ENCODE data around the gene ABCA2.

ABCA2 gene

DNA sequence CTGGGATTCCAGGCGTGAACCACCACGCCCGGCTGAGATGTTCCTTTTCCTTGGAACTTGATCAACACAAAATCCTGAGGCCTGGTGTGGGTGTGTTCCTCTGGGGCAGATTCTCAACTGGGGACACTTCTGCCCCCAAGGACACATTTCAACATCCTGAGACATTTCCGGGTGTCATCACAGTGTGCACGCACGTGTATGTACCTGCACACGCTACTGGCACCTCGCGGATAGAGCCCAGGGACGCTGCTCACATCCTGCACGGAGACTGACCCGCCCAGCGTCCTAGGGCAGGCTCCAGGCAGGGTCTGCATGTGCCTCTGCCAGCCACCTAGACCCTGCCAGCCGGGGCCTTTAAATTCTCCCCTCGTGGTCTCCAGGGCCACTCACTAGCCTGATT, 34.3 kb upstream of the ABCA2 start:
- Histone ChIP-seq H3K9me3 (ENCODE audit: control insufficient read depth, low read length) (no peaks in the 10 kb centered on the region), H3K36me3 (ENCODE audit: control insufficient read depth, insufficient read depth, low read length) (no peaks in the 10 kb centered on the region), H3K27ac (ENCODE audit: low read depth, low read length, severe bottlenecking) (no peak overlapping the region), H3K4me1 (ENCODE audit: control insufficient read depth, insufficient read depth, low read length, poor library complexity, severe bottlenecking) (no peaks in the 10 kb centered on the region), H3K4me3 (ENCODE audit: extremely low read depth, insufficient read depth, low read length, poor library complexity, severe bottlenecking) (no peak overlapping the region)
- WGBS, 2 experiments (ENCODE audit: insufficient coverage in 2 of 2), result 89 to 91% methylated on average over 13 to 15 of the region's 15 CpGs

DNA sequence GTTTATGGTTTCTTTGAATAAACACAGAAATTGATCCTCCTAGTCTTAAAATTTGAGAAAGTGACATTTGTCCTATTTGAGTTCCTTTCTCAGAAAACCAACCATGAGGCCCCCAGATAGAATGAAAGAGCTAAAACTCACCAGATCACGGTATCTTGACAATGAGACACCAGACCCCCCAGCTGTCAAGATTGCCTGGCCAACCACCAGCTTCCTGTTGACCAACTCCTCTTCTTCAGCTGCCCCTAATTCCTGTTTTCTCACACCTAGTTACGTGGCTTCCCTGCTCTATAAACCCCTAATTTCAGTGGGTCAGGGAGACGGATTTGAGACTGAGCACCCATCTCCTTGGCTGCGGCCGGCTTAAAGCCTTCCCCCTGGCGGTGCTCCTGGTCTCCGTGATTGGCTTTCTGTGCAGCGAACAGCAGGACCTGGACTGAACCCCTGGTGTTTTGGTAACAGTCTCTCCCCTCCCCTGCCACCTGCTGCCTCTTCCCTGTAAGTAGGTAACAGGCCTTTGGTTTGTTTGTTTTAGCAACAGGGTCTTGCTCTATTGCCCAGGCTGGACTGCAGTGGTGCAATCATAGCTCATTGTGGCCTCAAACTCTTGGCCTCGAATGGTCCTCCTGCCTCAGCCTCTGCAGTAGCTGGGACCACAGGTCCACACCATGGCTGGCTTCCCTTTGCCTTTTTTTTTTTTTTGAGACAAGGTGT, 30.6 kb upstream of the ABCA2 start:
- H3K4me1 ChIP-seq (ENCODE audit: control insufficient read depth, insufficient read depth, low read length, poor library complexity, severe bottlenecking), result peaks cover 1% of the 10 kb centered on the region
- WGBS, 2 experiments (ENCODE audit: insufficient coverage in 2 of 2), result 83 to 89% methylated on average over 7 to 8 of the region's 9 CpGs
- H3K4me3 ChIP-seq (ENCODE audit: extremely low read depth, insufficient read depth, low read length, poor library complexity, severe bottlenecking), result no peak overlapping the region
- no peaks in the 10 kb centered on the region for H3K9me3 ChIP-seq (ENCODE audit: control insufficient read depth, low read length)
- H3K27ac ChIP-seq (ENCODE audit: low read depth, low read length, severe bottlenecking), result no peak overlapping the region
- no peaks in the 10 kb centered on the region for H3K36me3 ChIP-seq (ENCODE audit: control insufficient read depth, insufficient read depth, low read length)

DNA sequence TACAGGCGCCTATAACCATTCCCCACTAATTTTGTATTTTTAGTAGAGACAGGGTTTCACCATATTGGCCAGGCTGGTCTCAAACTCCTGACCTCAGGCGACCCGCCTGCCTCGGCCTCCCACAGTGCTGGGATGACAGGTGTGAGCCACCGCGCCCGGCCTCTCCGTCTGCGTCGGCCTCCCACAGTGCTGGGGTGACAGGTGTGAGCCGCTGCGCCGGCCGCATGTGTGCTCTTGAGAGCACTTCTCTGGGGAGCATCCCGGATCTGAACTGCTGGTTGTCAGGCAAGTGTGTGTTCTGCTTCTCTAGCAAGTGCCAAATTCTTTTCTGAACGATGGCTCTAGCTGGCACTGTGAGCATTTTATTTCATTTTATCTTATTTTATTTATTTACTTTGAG, 29.5 kb upstream of the ABCA2 start:
- H3K9me3 ChIP-seq (ENCODE audit: control insufficient read depth, low read length), result no peaks in the 10 kb centered on the region
- 85 to 89% methylated on average over 12 to 13 of the region's 16 CpGs for WGBS, 2 experiments (ENCODE audit: insufficient coverage in 2 of 2)
- peaks cover 2% of the 10 kb centered on the region for H3K4me1 ChIP-seq (ENCODE audit: control insufficient read depth, insufficient read depth, low read length, poor library complexity, severe bottlenecking)
- H3K4me3 ChIP-seq (ENCODE audit: extremely low read depth, insufficient read depth, low read length, poor library complexity, severe bottlenecking), result no peak overlapping the region
- H3K27ac ChIP-seq (ENCODE audit: low read depth, low read length, severe bottlenecking), result no peak overlapping the region
- no peaks in the 10 kb centered on the region for H3K36me3 ChIP-seq (ENCODE audit: control insufficient read depth, insufficient read depth, low read length)

DNA sequence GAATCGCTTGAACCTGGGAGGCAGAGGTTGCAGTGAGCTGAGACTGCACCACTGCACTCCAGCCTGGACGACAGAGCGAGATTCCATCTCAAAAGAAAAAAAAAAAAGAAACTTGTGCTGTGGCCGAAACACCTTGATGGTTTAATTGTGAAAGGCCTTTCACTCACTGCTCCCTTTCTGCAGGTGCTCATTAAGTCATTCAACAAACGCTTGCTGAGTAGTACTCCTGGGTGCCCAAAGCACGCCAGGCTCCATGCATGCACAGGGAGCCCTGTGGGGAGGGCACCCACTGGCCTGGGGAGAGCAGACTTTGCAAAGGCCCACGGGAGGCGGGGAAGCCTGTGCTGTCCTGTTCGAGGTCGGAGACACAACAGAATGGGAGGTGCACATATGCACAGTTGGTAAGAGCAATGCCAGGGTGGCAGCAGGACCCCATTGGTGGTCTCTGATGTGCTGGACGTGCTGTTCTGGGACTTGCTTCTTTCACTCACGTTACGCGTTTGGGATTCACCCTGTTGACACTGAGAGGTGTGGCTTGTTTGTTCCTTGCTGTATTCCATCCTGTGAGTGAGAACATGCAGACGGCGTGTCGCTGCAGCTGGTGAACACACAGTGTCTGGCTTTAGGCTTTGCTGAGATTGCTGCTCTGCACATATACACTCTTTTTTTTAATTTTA, 28.8 kb upstream of the ABCA2 start:
- H3K9me3 ChIP-seq (ENCODE audit: control insufficient read depth, low read length), result no peaks in the 10 kb centered on the region
- 88 to 90% methylated on average over 12 to 15 of the region's 17 CpGs for WGBS, 2 experiments (ENCODE audit: insufficient coverage in 2 of 2)
- no peaks in the 10 kb centered on the region for H3K36me3 ChIP-seq (ENCODE audit: control insufficient read depth, insufficient read depth, low read length)
- H3K4me1 ChIP-seq (ENCODE audit: control insufficient read depth, insufficient read depth, low read length, poor library complexity, severe bottlenecking), result peaks cover 2% of the 10 kb centered on the region
- no peak overlapping the region for H3K4me3 ChIP-seq (ENCODE audit: extremely low read depth, insufficient read depth, low read length, poor library complexity, severe bottlenecking)
- H3K27ac ChIP-seq (ENCODE audit: low read depth, low read length, severe bottlenecking), result no peak overlapping the region

DNA sequence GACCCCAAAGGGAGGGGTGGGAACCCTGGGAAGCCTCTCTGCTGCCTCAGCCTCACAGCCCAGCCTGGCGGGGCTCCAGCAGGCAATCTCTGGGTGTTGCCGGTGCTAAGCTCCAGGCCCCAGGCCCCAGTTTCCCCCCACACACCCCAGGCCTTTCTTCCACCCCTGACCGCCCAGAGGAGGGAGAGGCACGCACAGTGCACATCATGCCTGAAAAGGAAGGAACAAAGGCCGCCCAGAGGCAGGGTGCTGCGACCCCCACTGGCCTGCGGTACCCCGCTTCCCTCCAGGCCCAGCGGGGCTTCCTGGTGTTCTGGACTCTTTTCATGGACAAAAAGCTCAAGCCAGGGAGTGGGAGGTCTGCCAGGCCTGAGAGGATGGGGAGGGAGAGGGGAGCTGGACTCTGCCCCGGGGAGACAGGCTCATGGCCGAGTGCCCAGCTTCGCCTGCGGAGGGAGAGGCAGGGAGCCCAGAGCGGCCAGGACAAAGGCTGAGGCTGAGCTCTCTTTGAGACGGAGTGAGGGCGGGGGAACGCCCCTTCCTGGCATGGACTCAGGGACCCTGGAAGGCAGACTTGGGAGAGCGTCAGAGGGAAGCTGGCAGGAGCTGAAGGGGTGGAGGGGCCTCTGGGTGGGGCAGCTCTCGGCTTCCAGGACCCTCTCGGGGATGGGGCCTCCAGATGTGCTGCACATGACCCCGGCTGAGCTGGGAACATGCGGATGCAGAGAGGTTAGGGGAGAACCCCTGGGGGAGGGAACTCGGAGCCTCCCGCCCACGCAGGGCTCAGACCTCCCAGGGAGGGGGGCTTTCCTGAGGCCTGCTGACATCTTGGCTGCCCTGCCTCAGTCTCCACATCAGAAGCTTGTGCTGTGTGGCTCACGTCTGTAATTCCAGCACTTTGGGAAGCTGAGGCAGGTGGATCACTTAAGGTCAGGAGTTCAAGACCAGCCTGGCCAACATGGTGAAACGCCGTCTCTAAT, 27.6 kb upstream of the ABCA2 start:
- WGBS, 2 experiments (ENCODE audit: insufficient coverage in 2 of 2), result 78 to 83% methylated on average over 16 to 27 of the region's 28 CpGs
- Histone ChIP-seq H3K36me3 (ENCODE audit: control insufficient read depth, insufficient read depth, low read length) (no peaks in the 10 kb centered on the region), H3K27ac (ENCODE audit: low read depth, low read length, severe bottlenecking) (no peak overlapping the region), H3K4me1 (ENCODE audit: control insufficient read depth, insufficient read depth, low read length, poor library complexity, severe bottlenecking) (peaks cover 2% of the 10 kb centered on the region), H3K9me3 (ENCODE audit: control insufficient read depth, low read length) (no peaks in the 10 kb centered on the region), H3K4me3 (ENCODE audit: extremely low read depth, insufficient read depth, low read length, poor library complexity, severe bottlenecking) (no peak overlapping the region)

DNA sequence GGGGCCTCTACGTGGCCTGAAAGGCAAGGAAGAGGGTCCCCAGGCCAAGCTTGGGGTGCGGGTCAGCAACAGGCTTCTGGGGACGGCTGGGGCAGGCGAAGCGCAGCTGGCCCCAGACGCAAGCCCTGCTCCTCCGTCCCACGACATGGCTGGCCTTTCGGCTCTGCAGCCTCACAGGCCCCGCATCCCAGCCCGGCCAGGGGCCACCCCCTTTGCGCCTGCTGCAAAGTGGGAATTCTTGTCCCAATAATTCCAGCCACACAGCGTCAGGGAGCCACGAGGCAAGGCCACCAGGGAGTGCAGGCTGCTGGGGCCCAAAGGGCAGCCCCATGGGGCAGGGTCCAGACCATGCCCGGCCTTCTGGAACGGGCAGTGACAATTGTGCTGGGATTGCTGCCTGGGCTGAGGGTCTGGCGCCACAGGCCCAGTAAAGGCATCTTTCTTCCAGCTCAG, 26.9 kb upstream of the ABCA2 start:
- 91 to 92% methylated on average over 16 to 17 of the region's 17 CpGs for WGBS, 2 experiments (ENCODE audit: insufficient coverage in 2 of 2)
- H3K4me3 ChIP-seq (ENCODE audit: extremely low read depth, insufficient read depth, low read length, poor library complexity, severe bottlenecking), result no peak overlapping the region
- no peaks in the 10 kb centered on the region for H3K9me3 ChIP-seq (ENCODE audit: control insufficient read depth, low read length)
- H3K27ac ChIP-seq (ENCODE audit: low read depth, low read length, severe bottlenecking), result no peak overlapping the region
- H3K36me3 ChIP-seq (ENCODE audit: control insufficient read depth, insufficient read depth, low read length), result no peaks in the 10 kb centered on the region
- peaks cover 2% of the 10 kb centered on the region for H3K4me1 ChIP-seq (ENCODE audit: control insufficient read depth, insufficient read depth, low read length, poor library complexity, severe bottlenecking)

DNA sequence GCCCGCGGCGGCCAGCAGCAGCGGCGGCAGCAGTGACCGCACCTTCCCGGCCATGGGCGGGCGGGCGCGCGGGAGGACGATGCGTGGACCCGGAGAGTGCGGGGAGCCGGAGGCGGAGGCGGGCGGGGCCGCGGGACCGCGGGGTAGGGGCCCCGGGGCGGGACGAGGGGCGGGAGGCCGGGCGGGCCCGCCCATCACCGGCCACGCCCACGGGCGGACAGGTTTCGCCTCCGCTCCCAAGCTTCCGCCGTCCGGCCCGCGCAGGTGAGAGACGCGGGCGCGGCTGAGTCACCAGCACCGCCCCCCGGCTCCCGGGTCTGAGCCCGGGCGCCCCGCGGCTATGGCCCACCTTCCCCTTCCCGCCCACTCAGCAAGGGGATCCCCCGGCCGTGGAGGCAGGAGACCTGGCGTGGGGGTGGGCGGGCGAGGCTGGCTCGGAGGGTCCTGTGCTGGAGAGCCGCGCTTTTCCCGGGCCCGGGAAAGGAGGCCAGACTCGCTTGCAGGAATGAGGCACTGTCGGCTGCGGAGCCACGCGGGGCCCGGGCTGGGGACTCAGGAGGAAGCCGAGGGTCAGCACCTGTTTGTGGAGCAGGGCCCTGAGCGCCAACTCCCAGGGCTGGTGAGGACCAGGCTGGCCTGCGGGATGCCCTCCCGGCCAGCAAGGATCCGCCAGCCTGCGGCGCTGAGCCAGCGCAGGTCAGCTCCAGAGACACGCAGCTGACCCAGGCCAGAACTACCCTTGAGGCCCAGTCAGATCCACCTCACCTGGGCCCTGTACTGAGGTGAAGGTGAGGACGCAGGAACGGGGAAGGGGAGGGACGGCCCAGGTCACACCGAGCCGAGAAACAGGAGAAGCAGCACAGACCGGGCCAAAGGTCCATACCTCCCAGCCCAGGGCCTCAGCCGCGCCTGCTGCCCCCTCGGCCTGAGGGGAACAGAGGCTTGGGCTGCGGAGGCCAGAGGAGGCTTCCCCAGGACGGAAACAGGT, 26.2 kb upstream of the ABCA2 start, which contains the start of gene ENTPD2:
Gene ENTPD2, minus strand, starts transcription at position 118 of the 988 bp plus-strand sequence. Its CDS starts 64 bp downstream, at position 54.
- Histone ChIP-seq H3K27ac (ENCODE audit: low read depth, low read length, severe bottlenecking) (no peak within 1 kb of the TSS), H3K36me3 (ENCODE audit: control insufficient read depth, insufficient read depth, low read length) (no peaks in the 10 kb centered on the region), H3K9me3 (ENCODE audit: control insufficient read depth, low read length) (no peaks in the 10 kb centered on the region), H3K4me3 (ENCODE audit: extremely low read depth, insufficient read depth, low read length, poor library complexity, severe bottlenecking) (no peak within 1 kb of the TSS), H3K4me1 (ENCODE audit: control insufficient read depth, insufficient read depth, low read length, poor library complexity, severe bottlenecking) (peaks cover 2% of the 10 kb centered on the region)
- WGBS, 2 experiments (ENCODE audit: insufficient coverage in 2 of 2), result 24% methylated on average over 68 to 75 of the region's 90 CpGs

DNA sequence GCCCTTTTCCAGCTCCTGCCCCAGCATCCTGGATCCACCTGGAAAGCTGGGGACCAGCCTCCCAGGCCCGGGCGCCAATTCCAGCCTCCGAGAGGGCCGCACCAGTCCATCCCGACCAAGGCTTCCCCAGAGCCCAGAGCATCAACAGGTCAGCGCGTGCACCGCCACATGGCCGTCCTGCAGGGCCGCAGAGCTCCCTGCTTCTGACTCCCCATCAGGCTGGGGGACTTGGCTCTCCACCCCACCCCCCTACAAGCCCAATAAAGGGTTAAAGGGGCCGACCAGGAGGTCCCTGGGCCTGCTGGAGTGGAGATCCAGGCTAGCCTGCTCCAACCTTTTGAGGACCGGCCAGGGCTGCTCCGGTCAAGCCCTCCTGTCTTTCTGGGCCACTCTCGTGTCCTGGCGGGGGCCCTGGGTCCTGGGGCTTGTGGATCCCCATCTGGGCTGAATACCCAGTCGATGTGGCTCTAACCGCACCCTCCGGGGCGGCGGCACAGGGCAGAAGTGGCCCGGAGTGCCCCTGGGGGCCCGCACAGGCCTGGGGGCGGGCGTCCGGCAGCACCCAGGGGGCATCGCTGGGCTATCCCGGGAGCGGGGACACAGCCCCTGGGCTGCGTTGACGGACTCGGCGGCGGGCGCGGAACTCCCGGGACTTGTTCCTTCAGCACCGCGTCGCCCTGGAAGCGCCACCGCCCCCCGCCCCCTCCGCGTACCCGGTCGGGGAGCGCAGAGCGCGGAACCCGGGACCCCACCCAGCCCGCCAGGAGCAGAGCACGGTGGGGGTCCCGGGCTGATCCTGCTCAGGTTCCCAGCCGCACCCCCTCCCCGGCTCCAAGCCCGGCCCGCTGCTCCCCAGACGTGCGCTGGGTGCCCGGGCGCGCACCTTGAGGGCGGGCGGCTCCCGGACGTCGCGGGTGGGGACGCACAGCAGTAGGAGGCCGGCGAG, 25.2 kb upstream of the ABCA2 start:
- H3K4me1 ChIP-seq (ENCODE audit: control insufficient read depth, insufficient read depth, low read length, poor library complexity, severe bottlenecking), result peaks cover 2% of the 10 kb centered on the region
- H3K4me3 ChIP-seq (ENCODE audit: extremely low read depth, insufficient read depth, low read length, poor library complexity, severe bottlenecking), result no peak overlapping the region
- H3K9me3 ChIP-seq (ENCODE audit: control insufficient read depth, low read length), result no peaks in the 10 kb centered on the region
- WGBS, 2 experiments (ENCODE audit: insufficient coverage in 2 of 2), result 15 to 16% methylated on average over 47 to 70 of the region's 71 CpGs
- no peak overlapping the region for H3K27ac ChIP-seq (ENCODE audit: low read depth, low read length, severe bottlenecking)
- H3K36me3 ChIP-seq (ENCODE audit: control insufficient read depth, insufficient read depth, low read length), result no peaks in the 10 kb centered on the region

DNA sequence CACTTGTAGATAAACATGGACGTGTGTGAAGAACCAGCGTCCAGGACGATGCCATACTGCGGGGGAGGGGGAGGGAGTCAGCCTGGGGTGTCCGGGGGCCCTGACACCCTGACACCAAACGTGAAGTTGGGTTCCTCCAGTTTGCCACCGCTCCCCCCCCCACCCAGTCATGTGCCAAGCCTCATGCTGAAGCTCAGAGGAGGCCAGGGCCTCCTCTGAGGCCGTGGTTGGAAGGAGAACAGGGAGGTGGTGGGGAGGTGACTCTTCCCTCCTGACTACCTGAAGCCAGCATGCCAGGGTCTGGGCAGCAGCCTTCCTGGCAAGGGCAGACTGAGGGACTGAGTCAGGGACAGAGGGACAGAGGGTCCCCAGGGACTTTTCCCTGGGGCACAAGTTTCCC, 24.3 kb upstream of the ABCA2 start:
- Histone ChIP-seq H3K27ac (ENCODE audit: low read depth, low read length, severe bottlenecking) (no peak overlapping the region), H3K36me3 (ENCODE audit: control insufficient read depth, insufficient read depth, low read length) (no peaks in the 10 kb centered on the region), H3K4me3 (ENCODE audit: extremely low read depth, insufficient read depth, low read length, poor library complexity, severe bottlenecking) (no peak overlapping the region), H3K4me1 (ENCODE audit: control insufficient read depth, insufficient read depth, low read length, poor library complexity, severe bottlenecking) (peaks cover 2% of the 10 kb centered on the region), H3K9me3 (ENCODE audit: control insufficient read depth, low read length) (no peaks in the 10 kb centered on the region)
- WGBS, 2 experiments (ENCODE audit: insufficient coverage in 2 of 2), result 50 to 83% methylated on average over 1 to 3 of the region's 8 CpGs

Measured in mesodermal cell (in vitro differentiated cells).